IMR-90 (cell line): ENCODE data around the gene MARCO. TPM values are rescaled to one million over a fixed set of nuclear protein-coding genes. Genes with fewer than 3 reads are reported as not detected.

Experiments
- ATAC-seq: fragments of 200-7000 bp; cut with Tn5 transposase; 2 replicates; pipeline ENCODE4 v1.9.1; 2020; ENCODE audit warnings: low read depth, mild to moderate bottlenecking, moderate library complexity
- BruUV-seq: library from RNA; stranded (reverse); fragments of 400-500 nt; replicated peaks from 2 replicates; lab custom pipeline; 2021; lab: Mats Ljungman, UMichigan
- CTCF ChIA-PET: fragments of 300-600 bp; formaldehyde crosslinking; extraction: SDS; loops from one replicate; lab custom pipeline; 2021; ENCODE audit warnings: antibody characterized with exemption; lab: Yijun Ruan, JAX
- POLR2A ChIA-PET: fragments of 300-600 bp; sonication (Branson Sonifier 250); formaldehyde crosslinking; loops from one replicate; lab custom pipeline; 2022; ENCODE audit warnings: antibody characterized with exemption; ENCODE audit not compliant: unreplicated experiment; lab: Charles Lee
- DNase-seq: peaks from one replicate; pipeline ENCODE4 v3.0.0; 2013
- H2AFZ ChIP-seq: replicated peaks from 2 replicates; pipeline ENCODE3; 2013; ENCODE audit warnings: low read length, mild to moderate bottlenecking; ENCODE audit not compliant: poor library complexity
- H2AK5ac ChIP-seq: 2 replicates; pipeline ENCODE4 v1.6.1; 2013; ENCODE audit warnings: low read depth, low read length, inconsistent platforms
- H2AK9ac ChIP-seq: replicated peaks from 2 replicates; pipeline ENCODE3; 2013; ENCODE audit warnings: mild to moderate bottlenecking, low read depth, low read length, moderate library complexity; ENCODE audit not compliant: poor library complexity
- H2BK120ac ChIP-seq: 2 replicates; pipeline ENCODE4 v1.6.1; 2013; ENCODE audit warnings: low read depth, low read length, inconsistent platforms
- H2BK15ac ChIP-seq: 3 replicates; pipeline ENCODE4 v1.6.1; 2013; ENCODE audit warnings: low read depth, low read length, inconsistent platforms
- H2BK20ac ChIP-seq: 2 replicates; pipeline ENCODE4 v1.6.1; 2013; ENCODE audit warnings: low read depth, mild to moderate bottlenecking, inconsistent platforms, low read length, moderate library complexity
- H2BK5ac ChIP-seq: 2 replicates; pipeline ENCODE4 v1.6.1; 2013; ENCODE audit warnings: mild to moderate bottlenecking, low read depth, low read length, inconsistent platforms; ENCODE audit not compliant: poor library complexity, severe bottlenecking
- H3K14ac ChIP-seq: replicated peaks from 2 replicates; pipeline ENCODE4 v1.6.1; 2013; ENCODE audit warnings: low read depth, low read length, inconsistent platforms
- H3K18ac ChIP-seq: 2 replicates; pipeline ENCODE4 v1.6.1; 2013; ENCODE audit warnings: low read depth, low read length, control low read depth
- H3K23ac ChIP-seq: 2 replicates; pipeline ENCODE4 v1.6.1; 2013; ENCODE audit warnings: low read depth, low read length, inconsistent platforms
- H3K27ac ChIP-seq: 2 replicates; pipeline ENCODE4 v1.5.1; 2013; ENCODE audit warnings: mild to moderate bottlenecking, control low read depth, low read length; ENCODE audit not compliant: insufficient read depth
- H3K27me3 ChIP-seq: 2 replicates; pipeline ENCODE4 v1.6.1; 2013; ENCODE audit warnings: low read length; ENCODE audit not compliant: control insufficient read depth, insufficient read depth
- H3K36me3 ChIP-seq: 2 replicates; pipeline ENCODE4 v1.6.1; 2013; ENCODE audit warnings: low read length, mixed read lengths; ENCODE audit not compliant: control insufficient read depth, insufficient read depth
- H3K4ac ChIP-seq: 2 replicates; pipeline ENCODE4 v1.6.1; 2013; ENCODE audit warnings: low read depth, low read length, inconsistent platforms
- H3K4me1 ChIP-seq: 2 replicates; pipeline ENCODE4 v1.6.1; 2013; ENCODE audit warnings: low read length, mixed read lengths; ENCODE audit not compliant: control insufficient read depth, insufficient read depth
- H3K4me2 ChIP-seq: 2 replicates; pipeline ENCODE4 v1.6.1; 2013; ENCODE audit warnings: low read depth, mild to moderate bottlenecking, control low read depth, low read length, moderate library complexity
- H3K4me3 ChIP-seq: 2 replicates; pipeline ENCODE4 v1.5.1; 2013; ENCODE audit warnings: low read depth, mild to moderate bottlenecking, control low read depth, low read length, moderate library complexity; ENCODE audit not compliant: insufficient read depth
- H3K56ac ChIP-seq: 2 replicates; pipeline ENCODE4 v1.6.1; 2013; ENCODE audit warnings: low read length, inconsistent platforms; ENCODE audit not compliant: insufficient read depth; ENCODE audit errors: extremely low read depth
- H3K79me1 ChIP-seq, 2 experiments: 2 replicates each; pipeline ENCODE4 v1.6.1; 2013; ENCODE audit warnings: low read length in 2 of 2, inconsistent platforms in 1 of 2, low read depth in 1 of 2
- H3K9ac ChIP-seq: 2 replicates; pipeline ENCODE4 v1.6.1; 2013; ENCODE audit warnings: low read depth, low read length, control low read depth
- H3K9me1 ChIP-seq: 2 replicates; pipeline ENCODE4 v1.6.1; 2013; ENCODE audit warnings: low read length, inconsistent platforms; ENCODE audit not compliant: insufficient read depth
- H3K9me3 ChIP-seq: 2 replicates; pipeline ENCODE4 v1.6.1; 2013; ENCODE audit warnings: low read length; ENCODE audit not compliant: control insufficient read depth, insufficient read depth
- H4K20me1 ChIP-seq: 2 replicates; pipeline ENCODE4 v1.6.1; 2013; ENCODE audit warnings: low read length, inconsistent platforms; ENCODE audit not compliant: insufficient read depth
- H4K5ac ChIP-seq: 2 replicates; pipeline ENCODE4 v1.6.1; 2013; ENCODE audit warnings: mild to moderate bottlenecking, low read depth, low read length, control low read depth
- H4K8ac ChIP-seq, 2 experiments: 2 replicates each; pipeline ENCODE4 v1.6.1; 2013; ENCODE audit warnings: low read depth in 2 of 2, low read length in 2 of 2, control low read depth in 1 of 2, inconsistent platforms in 1 of 2
- H4K91ac ChIP-seq: 2 replicates; pipeline ENCODE4 v1.6.1; 2013; ENCODE audit warnings: low read depth, low read length, inconsistent platforms; ENCODE audit not compliant: insufficient read depth
- BHLHE40 ChIP-seq: fragments of 150-350 bp; IDR thresholded peaks from 2 replicates; pipeline ENCODE4 v1.6.1; 2016; ENCODE audit warnings: mild to moderate bottlenecking, low read depth, low read length
- CEBPB ChIP-seq: IDR thresholded peaks from 2 replicates; pipeline ENCODE4 v1.6.1; 2012; ENCODE audit warnings: low read depth, low read length, improper control_type of control experiment
- CHD1 ChIP-seq: IDR thresholded peaks from 2 replicates; pipeline ENCODE4 v1.6.1; 2012; ENCODE audit warnings: low read depth, low read length, improper control_type of control experiment
- FOS ChIP-seq: fragments of 150-350 bp; IDR thresholded peaks from 2 replicates; pipeline ENCODE4 v1.6.1; 2016; ENCODE audit warnings: low read depth, low read length
- MAFK ChIP-seq: IDR thresholded peaks from 2 replicates; pipeline ENCODE4 v1.6.1; 2012; ENCODE audit warnings: low read depth, low read length, improper control_type of control experiment
- MAZ ChIP-seq: IDR thresholded peaks from 2 replicates; pipeline ENCODE4 v1.6.1; 2012; ENCODE audit warnings: low read depth, mild to moderate bottlenecking, low read length, improper control_type of control experiment, moderate library complexity, borderline replicate concordance
- MXI1 ChIP-seq: IDR thresholded peaks from 2 replicates; pipeline ENCODE4 v1.6.1; 2012; ENCODE audit warnings: low read depth, mild to moderate bottlenecking, low read length, moderate library complexity, borderline replicate concordance
- NFE2L2 ChIP-seq: fragments of 150-350 bp; IDR thresholded peaks from 2 replicates; pipeline ENCODE4 v1.6.1; 2016; ENCODE audit warnings: low read depth, mild to moderate bottlenecking, low read length
- POLR2A ChIP-seq: IDR thresholded peaks from 2 replicates; pipeline ENCODE4 v1.6.1; 2012; ENCODE audit warnings: mild to moderate bottlenecking, low read depth, low read length
- RAD21 ChIP-seq: IDR thresholded peaks from 2 replicates; pipeline ENCODE4 v1.6.1; 2012; ENCODE audit warnings: low read length, improper control_type of control experiment
- RCOR1 ChIP-seq: IDR thresholded peaks from 2 replicates; pipeline ENCODE4 v1.6.1; 2012; ENCODE audit warnings: mild to moderate bottlenecking, low read length, improper control_type of control experiment; ENCODE audit not compliant: insufficient replicate concordance
- RFX5 ChIP-seq: IDR thresholded peaks from 2 replicates; pipeline ENCODE4 v1.8.0; 2012; ENCODE audit warnings: low read depth, mild to moderate bottlenecking, low read length, moderate library complexity
- SMC3 ChIP-seq: fragments of 150-350 bp; IDR thresholded peaks from 2 replicates; pipeline ENCODE4 v1.6.1; 2016; ENCODE audit warnings: low read depth, mild to moderate bottlenecking, antibody characterized with exemption, low read length, moderate library complexity
- WGBS, 2 experiments: methylation state at CpG; one replicate each; pipeline versions ENCODE4 v1.1.5 to v1.1.7; 2013; ENCODE audit warnings: missing lambda C conversion rate in 2 of 2; ENCODE audit not compliant: insufficient read length in 1 of 2; ENCODE audit errors: extremely low coverage in 2 of 2; 5-methylcytosine and 5-hydroxymethylcytosine counted together
- dilution Hi-C: fragments of 300-500 bp; cut with HindIII; formaldehyde crosslinking; loops from one replicate; pipeline ENCODE4 v1.14.3; 2018; ENCODE audit warnings: low sequenced_read_pairs; ENCODE audit not compliant: unreplicated experiment
- in situ Hi-C: fragments of 300-500 bp; cut with MboI; formaldehyde crosslinking; loops from 3 replicates; pipeline ENCODE4 v1.14.3; 2019; ENCODE audit warnings: low sequenced_read_pairs, inconsistent platforms, mixed read lengths
- intact Hi-C: fragments of 100-400 bp; cut with micrococcal nuclease; formaldehyde crosslinking; loops from 2 replicates; pipeline ENCODE4 v1.10.0; 2022
- polyA plus RNA-seq, 3 experiments: library from polyadenylated mRNA; depleted of rRNA; stranded (reverse); fragments of >200 nt; gene quantifications; 2 replicates each; pipeline ENCODE4 v1.2.3, GENCODE V29; 2012; ENCODE audit warnings: low replicate concordance in 1 of 3
- total RNA-seq: library from RNA; depleted of rRNA; stranded (reverse); fragments of >200 nt; gene quantifications from 2 replicates; pipeline ENCODE4 v1.2.3, GENCODE V29; 2012
- TF ChIP-seq, protein P1 (sequence below): fragments of 150-350 bp; IDR thresholded peaks from 2 replicates; pipeline ENCODE4 v1.6.1; 2017; ENCODE audit warnings: mild to moderate bottlenecking, antibody characterized with exemption, low read length, low read depth
- TF ChIP-seq, protein P2 (sequence below): fragments of 150-350 bp; IDR thresholded peaks from 2 replicates; pipeline ENCODE4 v1.6.1; 2016; ENCODE audit warnings: low read depth, mild to moderate bottlenecking, low read length, moderate library complexity, borderline replicate concordance
- TF ChIP-seq, protein P3 (sequence below): conservative IDR thresholded peaks from 2 replicates; pipeline ENCODE4 v1.5.1; 2012; ENCODE audit warnings: mild to moderate bottlenecking, low read depth, low read length, improper control_type of control experiment

MARCO gene
- total and polyA plus RNA-seq, 2 of the 4 experiments (the other 2 are of a cell fraction), result not detected

DNA sequence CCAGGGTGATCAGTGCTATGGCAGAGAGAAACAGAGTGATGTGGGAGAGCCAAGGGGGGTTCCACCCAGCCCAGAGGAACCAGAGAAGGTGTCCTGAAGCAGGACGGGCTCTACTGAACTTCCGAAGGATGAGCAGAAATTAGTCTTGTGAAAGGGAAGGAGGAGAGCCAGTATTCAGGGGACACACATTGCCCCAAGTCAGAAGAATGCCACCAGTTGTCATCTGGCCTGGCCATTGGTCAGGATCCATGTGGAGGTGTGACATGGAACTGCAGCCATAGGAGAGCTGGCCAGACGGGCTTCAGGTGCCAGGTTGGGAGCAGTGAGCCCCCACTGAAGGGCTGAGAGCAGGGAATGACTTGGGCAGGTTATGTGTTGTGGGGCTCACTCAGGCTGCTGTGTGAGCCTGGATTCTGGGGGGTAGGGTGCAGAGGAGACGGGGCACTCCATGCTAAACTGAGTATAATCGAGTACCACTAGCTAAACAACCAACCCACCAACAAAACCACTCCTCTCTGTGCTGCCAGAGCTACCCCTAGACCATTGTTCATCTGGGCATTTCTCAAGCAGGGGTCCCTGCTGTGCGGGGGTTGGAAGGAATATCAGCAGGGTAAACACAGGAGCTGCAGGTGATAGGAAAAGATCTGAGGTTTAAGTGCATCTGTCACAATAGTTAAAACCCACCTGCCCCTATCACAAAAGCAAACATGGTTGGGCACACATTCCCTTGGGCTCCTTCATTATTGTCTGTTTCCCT, 25.3 kb downstream of the MARCO start:
- BruUV-seq, result no TSS peak
- H3K14ac ChIP-seq, result no peak overlapping the region
- no peak overlapping the region for H4K5ac ChIP-seq
- H3K27ac ChIP-seq, result no peak overlapping the region
- no peaks in the 10 kb centered on the region for H3K36me3 ChIP-seq
- no peaks in the 10 kb centered on the region for H3K4me1 ChIP-seq
- POLR2A ChIA-PET, result no interaction called here
- H2BK20ac ChIP-seq, result no peak overlapping the region
- WGBS, 2 experiments, result 50% methylated on average over 1 of the region's 6 CpGs; no CpG with 5 or more reads in 1 of the 2 experiments
- no peak overlapping the region for H3K4me3 ChIP-seq
- ATAC-seq, result no peak
- no peaks in the 10 kb centered on the region for H4K20me1 ChIP-seq
- H4K8ac ChIP-seq, result no peak overlapping the region
- DNase-seq, result no peak
- TF ChIP-seq BHLHE40, result no peak
- TF ChIP-seq, protein P1, sequence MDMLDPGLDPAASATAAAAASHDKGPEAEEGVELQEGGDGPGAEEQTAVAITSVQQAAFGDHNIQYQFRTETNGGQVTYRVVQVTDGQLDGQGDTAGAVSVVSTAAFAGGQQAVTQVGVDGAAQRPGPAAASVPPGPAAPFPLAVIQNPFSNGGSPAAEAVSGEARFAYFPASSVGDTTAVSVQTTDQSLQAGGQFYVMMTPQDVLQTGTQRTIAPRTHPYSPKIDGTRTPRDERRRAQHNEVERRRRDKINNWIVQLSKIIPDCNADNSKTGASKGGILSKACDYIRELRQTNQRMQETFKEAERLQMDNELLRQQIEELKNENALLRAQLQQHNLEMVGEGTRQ, result no peak
- TF ChIP-seq, protein P2, sequence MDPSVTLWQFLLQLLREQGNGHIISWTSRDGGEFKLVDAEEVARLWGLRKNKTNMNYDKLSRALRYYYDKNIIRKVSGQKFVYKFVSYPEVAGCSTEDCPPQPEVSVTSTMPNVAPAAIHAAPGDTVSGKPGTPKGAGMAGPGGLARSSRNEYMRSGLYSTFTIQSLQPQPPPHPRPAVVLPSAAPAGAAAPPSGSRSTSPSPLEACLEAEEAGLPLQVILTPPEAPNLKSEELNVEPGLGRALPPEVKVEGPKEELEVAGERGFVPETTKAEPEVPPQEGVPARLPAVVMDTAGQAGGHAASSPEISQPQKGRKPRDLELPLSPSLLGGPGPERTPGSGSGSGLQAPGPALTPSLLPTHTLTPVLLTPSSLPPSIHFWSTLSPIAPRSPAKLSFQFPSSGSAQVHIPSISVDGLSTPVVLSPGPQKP, result no peak
- no peak for TF ChIP-seq RAD21
- no peak for TF ChIP-seq NFE2L2
- no peak for TF ChIP-seq CEBPB
- TF ChIP-seq RCOR1, result no peak
- TF ChIP-seq FOS, result no peak
- TF ChIP-seq MXI1, result no peak
- TF ChIP-seq MAFK, result no peak
- no peak for TF ChIP-seq POLR2A
- TF ChIP-seq MAZ, result no peak
- no peak for TF ChIP-seq SMC3
- TF ChIP-seq, protein P3, sequence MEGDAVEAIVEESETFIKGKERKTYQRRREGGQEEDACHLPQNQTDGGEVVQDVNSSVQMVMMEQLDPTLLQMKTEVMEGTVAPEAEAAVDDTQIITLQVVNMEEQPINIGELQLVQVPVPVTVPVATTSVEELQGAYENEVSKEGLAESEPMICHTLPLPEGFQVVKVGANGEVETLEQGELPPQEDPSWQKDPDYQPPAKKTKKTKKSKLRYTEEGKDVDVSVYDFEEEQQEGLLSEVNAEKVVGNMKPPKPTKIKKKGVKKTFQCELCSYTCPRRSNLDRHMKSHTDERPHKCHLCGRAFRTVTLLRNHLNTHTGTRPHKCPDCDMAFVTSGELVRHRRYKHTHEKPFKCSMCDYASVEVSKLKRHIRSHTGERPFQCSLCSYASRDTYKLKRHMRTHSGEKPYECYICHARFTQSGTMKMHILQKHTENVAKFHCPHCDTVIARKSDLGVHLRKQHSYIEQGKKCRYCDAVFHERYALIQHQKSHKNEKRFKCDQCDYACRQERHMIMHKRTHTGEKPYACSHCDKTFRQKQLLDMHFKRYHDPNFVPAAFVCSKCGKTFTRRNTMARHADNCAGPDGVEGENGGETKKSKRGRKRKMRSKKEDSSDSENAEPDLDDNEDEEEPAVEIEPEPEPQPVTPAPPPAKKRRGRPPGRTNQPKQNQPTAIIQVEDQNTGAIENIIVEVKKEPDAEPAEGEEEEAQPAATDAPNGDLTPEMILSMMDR, result no peak
- TF ChIP-seq CHD1, result no peak
- no peak for TF ChIP-seq RFX5
- H3K56ac ChIP-seq, result no peak overlapping the region
- CTCF ChIA-PET, result no interaction called here
- H2BK5ac ChIP-seq, result no peak overlapping the region
- no peak overlapping the region for H3K23ac ChIP-seq
- peak overlapping the region; percentile 46 for H2AFZ ChIP-seq
- H3K4ac ChIP-seq, result no peak overlapping the region
- no peak overlapping the region for H3K18ac ChIP-seq
- H2BK120ac ChIP-seq, result no peak overlapping the region
- dilution Hi-C loops (no loop called here), in situ Hi-C loops (no loop called here), intact Hi-C loops (no loop called here)
- H3K79me1 ChIP-seq, result no peaks in the 10 kb centered on the region
- no peaks in the 10 kb centered on the region for H3K27me3 ChIP-seq
- no peaks in the 10 kb centered on the region for H3K9me3 ChIP-seq
- no peak overlapping the region for H3K9ac ChIP-seq
- H2AK9ac ChIP-seq, result no peak overlapping the region
- no peak overlapping the region for H4K91ac ChIP-seq
- H2BK15ac ChIP-seq, result no peak overlapping the region
- H2AK5ac ChIP-seq, result no peak overlapping the region
- no peaks in the 10 kb centered on the region for H3K9me1 ChIP-seq
- no peak overlapping the region for H3K4me2 ChIP-seq
